Measurements from ENCODE around the gene HK2. TPM values are rescaled to one million over a fixed set of nuclear protein-coding genes. Genes with fewer than 3 reads are reported as not detected.

The HK2 gene
- total RNA-seq, 3 donors from 2014 or later = 9.8 to 39.2 (median 19.9) TPM

- no peak overlapping the region for H3K4me3 ChIP-seq
- no peaks in the 10 kb centered on the region for H3K4me1 ChIP-seq
- no peaks in the 10 kb centered on the region for H3K9me3 ChIP-seq
- H3K27ac ChIP-seq = no peak overlapping the region
- DNase-seq (ENCODE audit: low spot score in 2 of 2) = no peak
- TF ChIP-seq CTCF (IDR thresholded peaks at IDR 0.05) (no peak), POLR2AphosphoS5 (IDR thresholded peaks at IDR 0.05) (no peak), POLR2A (IDR thresholded peaks at IDR 0.05) (no peak)
- no peaks in the 10 kb centered on the region for H3K36me3 ChIP-seq
- no peaks in the 10 kb centered on the region for H3K27me3 ChIP-seq
- intact Hi-C loops (cut with DNase I; ENCODE audit: low total_unique reads) = no loop called here
Measured at GRCh38 chr2:74880054-74880728, 46.3 kb downstream of the HK2 start.

- no peaks in the 10 kb centered on the region for H3K27me3 ChIP-seq
- H3K27ac ChIP-seq = no peak overlapping the region
- DNase-seq (ENCODE audit: low spot score in 2 of 2) = no peak
- no peak overlapping the region for H3K4me3 ChIP-seq
- intact Hi-C loops (cut with DNase I; ENCODE audit: low total_unique reads) = no loop called here
- no peaks in the 10 kb centered on the region for H3K9me3 ChIP-seq
- H3K4me1 ChIP-seq = no peaks in the 10 kb centered on the region
- TF ChIP-seq POLR2A (IDR thresholded peaks at IDR 0.05) = no peak
- TF ChIP-seq POLR2AphosphoS5 (IDR thresholded peaks at IDR 0.05) = no peak
- H3K36me3 ChIP-seq = no peaks in the 10 kb centered on the region
Measured at GRCh38 chr2:74881176-74881575, 47.2 kb downstream of the HK2 start.

GRCh38 chr2:74881626-74882298 is 47.8 kb downstream of the HK2 start:
- no peaks in the 10 kb centered on the region for H3K27me3 ChIP-seq
- H3K4me3 ChIP-seq = no peak overlapping the region
- no peak for TF ChIP-seq POLR2A (IDR thresholded peaks at IDR 0.05)
- TF ChIP-seq POLR2AphosphoS5 (IDR thresholded peaks at IDR 0.05) = no peak
- TF ChIP-seq CTCF (IDR thresholded peaks at IDR 0.05) = no peak
- no peaks in the 10 kb centered on the region for H3K9me3 ChIP-seq
- H3K4me1 ChIP-seq = no peaks in the 10 kb centered on the region
- DNase-seq (ENCODE audit: low spot score in 2 of 2) = no peak
- H3K36me3 ChIP-seq = no peaks in the 10 kb centered on the region
- no peak overlapping the region for H3K27ac ChIP-seq
- intact Hi-C loops (cut with DNase I; ENCODE audit: low total_unique reads) = no loop called here

GRCh38 chr2:74882299-74882687 is 48.4 kb downstream of the HK2 start:
- intact Hi-C loops (cut with DNase I; ENCODE audit: low total_unique reads) = no loop called here
- Histone ChIP-seq H3K9me3 (no peaks in the 10 kb centered on the region), H3K36me3 (no peaks in the 10 kb centered on the region), H3K4me1 (no peaks in the 10 kb centered on the region), H3K27ac (no peak overlapping the region), H3K4me3 (no peak overlapping the region), H3K27me3 (no peaks in the 10 kb centered on the region)
- TF ChIP-seq POLR2AphosphoS5 (IDR thresholded peaks at IDR 0.05) (no peak), POLR2A (IDR thresholded peaks at IDR 0.05) (no peak), CTCF (IDR thresholded peaks at IDR 0.05) (no peak)
- DNase-seq (ENCODE audit: low spot score in 2 of 2) = no peak

DNA sequence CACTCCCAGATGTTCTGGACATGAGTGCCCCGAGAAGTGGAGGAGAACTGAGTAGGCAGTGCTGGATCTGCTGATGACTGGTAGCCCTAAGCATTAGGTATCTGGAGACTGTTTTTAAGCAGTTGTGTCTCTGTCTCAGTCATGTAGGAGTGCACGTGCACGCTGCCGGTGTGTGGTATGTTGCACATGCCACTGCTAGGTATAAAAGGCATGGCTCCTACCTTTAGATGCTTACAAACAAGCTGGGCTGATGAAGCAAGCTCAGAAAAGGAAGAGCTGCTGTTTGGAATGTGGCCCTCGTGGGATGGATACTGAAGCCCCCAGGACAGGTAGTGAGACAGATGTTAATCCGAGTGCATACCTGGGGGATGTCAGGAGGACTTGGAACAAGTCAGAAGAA is 49.1 kb downstream of the HK2 start:
- Histone ChIP-seq H3K4me3 (no peak overlapping the region), H3K9me3 (no peaks in the 10 kb centered on the region), H3K4me1 (no peaks in the 10 kb centered on the region), H3K27ac (no peak overlapping the region), H3K36me3 (no peaks in the 10 kb centered on the region), H3K27me3 (no peaks in the 10 kb centered on the region)
- intact Hi-C loops (cut with DNase I; ENCODE audit: low total_unique reads) = no loop called here
- TF ChIP-seq POLR2A (IDR thresholded peaks at IDR 0.05) (no peak), CTCF (IDR thresholded peaks at IDR 0.05) (no peak), POLR2AphosphoS5 (IDR thresholded peaks at IDR 0.05) (no peak)
- DNase-seq (ENCODE audit: low spot score in 2 of 2) = no peak
